Measurements from ENCODE around the gene COA8.

The COA8 gene

DNA sequence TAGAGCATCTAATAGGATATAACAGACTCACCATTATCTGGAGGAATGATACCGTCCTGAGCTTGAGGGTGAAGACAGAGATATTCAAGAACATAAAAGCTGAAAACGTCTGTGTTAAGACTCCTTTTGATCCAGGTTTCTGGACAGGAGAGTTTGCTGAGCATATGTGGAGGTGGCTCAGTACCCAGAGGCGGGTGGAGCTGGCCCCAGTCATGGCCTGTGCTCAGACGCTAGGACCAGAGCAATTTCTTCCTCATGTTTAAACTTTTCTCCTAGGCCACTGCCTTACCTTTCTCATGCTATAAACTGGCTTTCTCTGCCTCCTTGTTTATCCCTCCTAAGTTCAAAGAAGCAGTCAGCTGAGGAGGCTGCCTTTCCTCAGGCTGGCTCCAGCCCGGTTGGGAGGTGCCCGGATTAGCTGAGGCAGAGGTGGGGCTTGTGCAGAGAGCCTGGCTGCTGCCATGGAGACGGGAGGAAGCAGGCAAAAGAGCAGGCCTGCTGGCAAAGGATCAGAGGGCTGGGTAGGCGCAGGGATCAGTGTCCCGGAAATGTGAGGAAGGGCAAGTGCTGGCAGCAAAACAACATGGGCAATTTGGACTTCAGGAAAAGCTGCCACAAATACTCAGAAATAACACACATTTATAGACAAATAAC lies 13.7 kb downstream of the COA8 start:
- Histone ChIP-seq H3K4me1 (ENCODE audit: control insufficient read depth in 5 of 5, insufficient read depth in 5 of 5, low read length in 5 of 5) (peaks cover 4 to 33% (median 13%) of the 10 kb centered on the region in 5 donors), H3K27ac (ENCODE audit: low read depth, low read length) (peak overlapping the region; percentile 67), H3K36me3 (ENCODE audit: control insufficient read depth in 5 of 5, insufficient read depth in 5 of 5, low read length in 5 of 5) (peaks cover 0 to 50% (median 30%) of the 10 kb centered on the region in 5 donors), H3K4me3 (ENCODE audit: low read depth in 1 of 5, low read length in 5 of 5) (no peak overlapping the region), H3K9ac (ENCODE audit: low read length in 5 of 5) (peak overlapping the region in 2 of 5 donors; percentile 3 to 4), H3K27me3 (ENCODE audit: control insufficient read depth in 5 of 5, insufficient read depth in 4 of 5, low read length in 5 of 5) (no peaks in the 10 kb centered on the region), H3K9me3 (ENCODE audit: control insufficient read depth in 5 of 5, low read length in 5 of 5) (no peaks in the 10 kb centered on the region)

GRCh38 chr14:103578401-103579075 lies 15.8 kb downstream of the COA8 start:
- peaks cover 0 to 54% (median 35%) of the 10 kb centered on the region in 5 donors for H3K36me3 ChIP-seq (ENCODE audit: control insufficient read depth in 5 of 5, insufficient read depth in 5 of 5, low read length in 5 of 5)
- H3K4me3 ChIP-seq (ENCODE audit: low read depth in 1 of 5, low read length in 5 of 5) = no peak overlapping the region

DNA sequence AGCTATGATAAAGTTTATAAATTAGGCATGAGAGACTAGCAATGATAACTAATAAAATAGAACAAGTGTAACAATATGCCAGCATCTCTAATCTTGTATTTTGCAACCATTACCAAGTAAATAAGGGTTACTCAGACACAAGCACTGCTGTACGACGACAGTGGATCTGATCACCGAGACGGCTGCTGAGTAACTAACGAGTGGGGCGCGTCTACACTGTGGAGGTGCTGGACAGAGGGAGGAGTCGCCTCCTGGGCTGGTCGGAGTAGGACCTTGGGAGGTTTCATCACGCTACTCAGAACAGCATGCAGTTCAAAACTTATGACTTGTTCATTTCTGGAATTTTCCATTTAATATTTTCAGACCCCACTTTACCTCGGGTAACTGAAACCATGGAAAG lies 18.4 kb downstream of the COA8 start:
- no peak overlapping the region for H3K27ac ChIP-seq (ENCODE audit: low read depth, low read length)
- no peaks in the 10 kb centered on the region for H3K9me3 ChIP-seq (ENCODE audit: control insufficient read depth in 5 of 5, low read length in 5 of 5)
- no peak overlapping the region for H3K4me3 ChIP-seq (ENCODE audit: low read depth in 1 of 5, low read length in 5 of 5)
- no peaks in the 10 kb centered on the region for H3K27me3 ChIP-seq (ENCODE audit: control insufficient read depth in 5 of 5, insufficient read depth in 4 of 5, low read length in 5 of 5)
- H3K36me3 ChIP-seq (ENCODE audit: control insufficient read depth in 5 of 5, insufficient read depth in 5 of 5, low read length in 5 of 5) = peaks cover 0 to 42% (median 20%) of the 10 kb centered on the region in 5 donors
- peaks cover 4 to 16% (median 11%) of the 10 kb centered on the region in 5 donors for H3K4me1 ChIP-seq (ENCODE audit: control insufficient read depth in 5 of 5, insufficient read depth in 5 of 5, low read length in 5 of 5)
- no peak overlapping the region for H3K9ac ChIP-seq (ENCODE audit: low read length in 5 of 5)

More at GRCh38 chr14:103578401-103579075, 15.8 kb downstream of the COA8 start:
- Histone ChIP-seq H3K27me3 (ENCODE audit: control insufficient read depth in 5 of 5, insufficient read depth in 4 of 5, low read length in 5 of 5) (no peaks in the 10 kb centered on the region), H3K27ac (ENCODE audit: low read depth, low read length) (no peak overlapping the region), H3K9ac (ENCODE audit: low read length in 5 of 5) (no peak overlapping the region), H3K9me3 (ENCODE audit: control insufficient read depth in 5 of 5, low read length in 5 of 5) (no peaks in the 10 kb centered on the region), H3K4me1 (ENCODE audit: control insufficient read depth in 5 of 5, insufficient read depth in 5 of 5, low read length in 5 of 5) (peaks cover 4 to 33% (median 13%) of the 10 kb centered on the region in 5 donors)

DNA sequence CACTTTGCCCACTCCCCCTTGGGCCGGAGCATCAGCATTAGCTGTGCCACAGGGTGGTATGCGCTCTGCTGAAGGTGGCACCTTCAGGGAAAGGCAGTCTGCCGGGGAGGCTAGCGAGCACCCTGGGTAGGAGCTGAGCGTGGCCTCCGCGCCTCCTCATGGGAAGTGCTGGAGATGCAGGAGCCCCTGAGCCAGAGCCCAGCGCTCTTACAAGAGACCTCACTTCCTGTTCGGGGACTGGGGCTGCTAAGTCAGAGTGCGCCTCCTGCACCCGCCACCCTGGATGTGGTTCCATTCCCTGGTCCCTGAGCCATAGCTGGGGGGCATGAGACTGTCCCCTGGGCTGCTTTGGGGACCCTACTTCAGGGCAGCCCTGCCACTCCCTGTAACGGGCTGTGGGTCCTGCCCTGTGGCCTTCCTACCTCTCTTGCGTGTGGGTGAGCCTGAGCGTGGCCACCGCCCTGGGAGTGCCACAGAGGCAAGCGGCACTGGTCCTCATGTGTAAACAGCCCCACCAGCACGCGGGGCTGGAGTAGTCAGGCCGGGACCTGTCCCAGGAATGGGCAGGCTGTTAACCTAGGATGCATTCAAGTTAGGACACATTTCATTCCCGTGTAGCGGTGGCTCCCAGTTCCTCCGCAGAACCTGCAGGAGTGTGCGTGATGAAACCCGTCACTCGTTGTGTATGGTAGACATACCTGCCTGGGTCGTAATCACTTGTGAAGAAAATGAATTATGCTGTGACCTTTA lies 19.4 kb downstream of the COA8 start:
- Histone ChIP-seq H3K27me3 (ENCODE audit: control insufficient read depth in 5 of 5, insufficient read depth in 4 of 5, low read length in 5 of 5) (no peaks in the 10 kb centered on the region), H3K36me3 (ENCODE audit: control insufficient read depth in 5 of 5, insufficient read depth in 5 of 5, low read length in 5 of 5) (peaks cover 0 to 41% (median 20%) of the 10 kb centered on the region in 5 donors), H3K9me3 (ENCODE audit: control insufficient read depth in 5 of 5, low read length in 5 of 5) (no peaks in the 10 kb centered on the region), H3K9ac (ENCODE audit: low read length in 5 of 5) (no peak overlapping the region), H3K4me3 (ENCODE audit: low read depth in 1 of 5, low read length in 5 of 5) (no peak overlapping the region), H3K4me1 (ENCODE audit: control insufficient read depth in 5 of 5, insufficient read depth in 5 of 5, low read length in 5 of 5) (peaks cover 0 to 7% (median 2%) of the 10 kb centered on the region in 5 donors), H3K27ac (ENCODE audit: low read depth, low read length) (no peak overlapping the region)

DNA sequence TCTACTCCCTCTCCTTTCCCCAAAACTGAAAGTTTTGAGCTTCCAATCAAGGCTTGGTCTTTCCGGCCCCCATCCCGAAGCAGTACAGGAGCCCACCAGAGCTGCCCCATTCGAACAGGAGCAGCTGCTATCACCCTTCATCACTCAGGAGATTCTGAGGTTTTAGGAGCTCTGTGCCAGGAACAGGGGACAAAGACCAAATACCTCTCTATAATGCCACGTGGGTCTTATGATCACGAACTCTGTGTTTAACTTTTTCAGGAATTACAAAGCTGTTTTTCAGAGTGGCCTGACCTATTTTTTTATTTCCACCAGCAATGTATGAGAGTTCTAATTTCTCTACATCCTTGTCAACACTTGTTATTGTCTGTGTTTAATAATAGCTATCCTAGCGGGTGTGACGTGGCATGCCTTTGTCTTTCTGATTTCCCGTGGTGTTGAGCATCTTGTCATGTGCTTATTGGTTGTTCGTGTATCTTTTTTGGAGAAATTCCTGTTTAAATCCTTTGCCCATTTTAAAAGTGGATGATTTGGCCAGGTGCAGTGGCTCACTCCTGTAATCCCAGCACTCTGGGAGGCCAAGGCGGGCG lies 21.7 kb downstream of the COA8 start:
- Histone ChIP-seq H3K4me1 (ENCODE audit: control insufficient read depth in 5 of 5, insufficient read depth in 5 of 5, low read length in 5 of 5) (peaks cover 0 to 3% (median 0%) of the 10 kb centered on the region in 5 donors), H3K4me3 (ENCODE audit: low read depth in 1 of 5, low read length in 5 of 5) (no peak overlapping the region), H3K27ac (ENCODE audit: low read depth, low read length) (no peak overlapping the region), H3K36me3 (ENCODE audit: control insufficient read depth in 5 of 5, insufficient read depth in 5 of 5, low read length in 5 of 5) (peaks cover 0 to 37% (median 19%) of the 10 kb centered on the region in 5 donors), H3K9ac (ENCODE audit: low read length in 5 of 5) (no peak overlapping the region), H3K27me3 (ENCODE audit: control insufficient read depth in 5 of 5, insufficient read depth in 4 of 5, low read length in 5 of 5) (no peaks in the 10 kb centered on the region), H3K9me3 (ENCODE audit: control insufficient read depth in 5 of 5, low read length in 5 of 5) (no peaks in the 10 kb centered on the region)

DNA sequence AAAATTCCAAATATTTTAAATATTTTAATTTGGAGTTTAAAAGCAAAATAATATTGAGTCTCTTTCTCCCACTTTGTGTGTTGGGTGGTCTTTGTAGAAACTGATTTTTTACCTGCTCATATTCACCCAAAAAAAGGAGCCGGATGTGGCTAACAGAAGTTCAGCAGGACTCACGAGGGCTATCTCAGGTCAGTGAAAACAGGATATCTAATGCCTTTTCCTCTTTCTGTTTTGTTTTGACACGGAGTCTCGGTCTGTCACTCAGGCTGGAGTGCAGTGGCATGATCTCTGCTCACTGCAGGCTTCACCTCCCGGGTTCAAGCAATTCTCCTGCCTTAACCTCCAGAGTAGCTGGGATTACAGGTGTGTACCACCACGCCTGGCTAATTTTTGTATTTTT lies 30.8 kb downstream of the COA8 start:
- no peaks in the 10 kb centered on the region for H3K9me3 ChIP-seq (ENCODE audit: control insufficient read depth in 5 of 5, low read length in 5 of 5)
- H3K36me3 ChIP-seq (ENCODE audit: control insufficient read depth in 5 of 5, insufficient read depth in 5 of 5, low read length in 5 of 5) = peaks cover 0 to 24% (median 19%) of the 10 kb centered on the region in 5 donors
- peaks cover 0 to 28% (median 7%) of the 10 kb centered on the region in 5 donors for H3K4me1 ChIP-seq (ENCODE audit: control insufficient read depth in 5 of 5, insufficient read depth in 5 of 5, low read length in 5 of 5)
- H3K4me3 ChIP-seq (ENCODE audit: low read depth in 1 of 5, low read length in 5 of 5) = no peak overlapping the region
- no peaks in the 10 kb centered on the region for H3K27me3 ChIP-seq (ENCODE audit: control insufficient read depth in 5 of 5, insufficient read depth in 4 of 5, low read length in 5 of 5)
- H3K9ac ChIP-seq (ENCODE audit: low read length in 5 of 5) = no peak overlapping the region
- no peak overlapping the region for H3K27ac ChIP-seq (ENCODE audit: low read depth, low read length)

- Histone ChIP-seq H3K4me3 (ENCODE audit: low read depth in 1 of 5, low read length in 5 of 5) (no peak overlapping the region), H3K27me3 (ENCODE audit: control insufficient read depth in 5 of 5, insufficient read depth in 4 of 5, low read length in 5 of 5) (no peaks in the 10 kb centered on the region), H3K9ac (ENCODE audit: low read length in 5 of 5) (no peak overlapping the region), H3K27ac (ENCODE audit: low read depth, low read length) (no peak overlapping the region), H3K36me3 (ENCODE audit: control insufficient read depth in 5 of 5, insufficient read depth in 5 of 5, low read length in 5 of 5) (peaks cover 0 to 17% (median 14%) of the 10 kb centered on the region in 5 donors), H3K9me3 (ENCODE audit: control insufficient read depth in 5 of 5, low read length in 5 of 5) (no peaks in the 10 kb centered on the region), H3K4me1 (ENCODE audit: control insufficient read depth in 5 of 5, insufficient read depth in 5 of 5, low read length in 5 of 5) (peaks cover 0 to 28% (median 7%) of the 10 kb centered on the region in 5 donors)
Measured at GRCh38 chr14:103594265-103594664, 31.5 kb downstream of the COA8 start.

- peaks cover 0 to 28% (median 7%) of the 10 kb centered on the region in 5 donors for H3K4me1 ChIP-seq (ENCODE audit: control insufficient read depth in 5 of 5, insufficient read depth in 5 of 5, low read length in 5 of 5)
- H3K9me3 ChIP-seq (ENCODE audit: control insufficient read depth in 5 of 5, low read length in 5 of 5) = no peaks in the 10 kb centered on the region
- no peaks in the 10 kb centered on the region for H3K36me3 ChIP-seq (ENCODE audit: control insufficient read depth in 5 of 5, insufficient read depth in 5 of 5, low read length in 5 of 5)
- no peak overlapping the region for H3K9ac ChIP-seq (ENCODE audit: low read length in 5 of 5)
- no peaks in the 10 kb centered on the region for H3K27me3 ChIP-seq (ENCODE audit: control insufficient read depth in 5 of 5, insufficient read depth in 4 of 5, low read length in 5 of 5)
- H3K27ac ChIP-seq (ENCODE audit: low read depth, low read length) = no peak overlapping the region
- no peak overlapping the region for H3K4me3 ChIP-seq (ENCODE audit: low read depth in 1 of 5, low read length in 5 of 5)
Measured at GRCh38 chr14:103597623-103598377, 35.0 kb downstream of the COA8 start.

DNA sequence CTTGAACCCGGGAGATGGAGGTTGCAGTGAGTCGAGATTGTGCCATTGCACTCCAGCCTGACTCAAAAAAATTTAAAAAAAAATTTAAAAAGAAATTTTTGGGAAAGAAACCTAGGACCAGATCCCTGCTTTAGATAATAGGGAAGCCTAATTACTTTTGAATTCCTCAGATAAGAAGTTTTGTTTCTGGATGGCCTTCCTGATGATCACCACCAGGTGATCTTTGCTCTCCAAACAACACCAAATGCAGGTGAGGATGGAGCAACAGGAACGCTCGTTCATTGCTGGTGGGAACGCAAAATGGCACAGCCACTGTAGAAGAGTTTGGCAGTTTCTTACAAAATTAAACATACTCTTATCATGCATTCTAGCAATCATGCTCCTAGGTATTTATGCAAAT lies 37.7 kb downstream of the COA8 start:
- Histone ChIP-seq H3K27me3 (ENCODE audit: control insufficient read depth in 5 of 5, insufficient read depth in 4 of 5, low read length in 5 of 5) (no peaks in the 10 kb centered on the region), H3K27ac (ENCODE audit: low read depth, low read length) (no peak overlapping the region), H3K9ac (ENCODE audit: low read length in 5 of 5) (no peak overlapping the region), H3K4me1 (ENCODE audit: control insufficient read depth in 5 of 5, insufficient read depth in 5 of 5, low read length in 5 of 5) (peaks cover 0 to 8% (median 7%) of the 10 kb centered on the region in 5 donors), H3K4me3 (ENCODE audit: low read depth in 1 of 5, low read length in 5 of 5) (no peak overlapping the region), H3K36me3 (ENCODE audit: control insufficient read depth in 5 of 5, insufficient read depth in 5 of 5, low read length in 5 of 5) (no peaks in the 10 kb centered on the region), H3K9me3 (ENCODE audit: control insufficient read depth in 5 of 5, low read length in 5 of 5) (no peaks in the 10 kb centered on the region)

Measured in subcutaneous abdominal adipose tissue (tissue), 5 donors.